GM18861 (cell line): Measurements from ENCODE around the gene CAV3.

Source experiments
- ATAC-seq: cut with Tn5 transposase; IDR thresholded peaks from one replicate; pipeline ENCODE4 v1.9.1; 2021; ENCODE audit not compliant: unreplicated experiment

CAV3 gene

GRCh38 chr3:8734908-8735307 lies 1.3 kb downstream of the CAV3 start:
- ATAC-seq, result no peak

- ATAC-seq, result no peak
Measured at GRCh38 chr3:8736436-8736835, 2.8 kb downstream of the CAV3 start.

- ATAC-seq, result no peak
Measured at GRCh38 chr3:8737301-8737700, 3.7 kb downstream of the CAV3 start.

GRCh38 chr3:8737823-8738222 lies 4.2 kb downstream of the CAV3 start:
- no peak for ATAC-seq

GRCh38 chr3:8738639-8739038 lies 5.0 kb downstream of the CAV3 start:
- ATAC-seq, result no peak

- ATAC-seq, result peak; percentile 70
Measured at GRCh38 chr3:8739757-8740504, 6.3 kb downstream of the CAV3 start.

- ATAC-seq, result no peak
Measured at GRCh38 chr3:8741581-8742261, 8.1 kb downstream of the CAV3 start.

GRCh38 chr3:8743021-8743601 lies 9.5 kb downstream of the CAV3 start:
- no peak for ATAC-seq

- ATAC-seq, result no peak
Measured at GRCh38 chr3:8743911-8744310, 10.3 kb downstream of the CAV3 start.

GRCh38 chr3:8745619-8746370 lies 12.2 kb downstream of the CAV3 start:
- no peak for ATAC-seq

GRCh38 chr3:8746780-8747345 lies 13.3 kb downstream of the CAV3 start:
- no peak for ATAC-seq

GRCh38 chr3:8749316-8749715 lies 15.7 kb downstream of the CAV3 start:
- ATAC-seq, result no peak

GRCh38 chr3:8752832-8753231 lies 19.2 kb downstream of the CAV3 start:
- no peak for ATAC-seq

GRCh38 chr3:8755097-8755496 lies 21.5 kb downstream of the CAV3 start:
- ATAC-seq, result no peak

- no peak for ATAC-seq
Measured at GRCh38 chr3:8755564-8756237, 22.1 kb downstream of the CAV3 start.

GRCh38 chr3:8756671-8757070 lies 23.1 kb downstream of the CAV3 start:
- ATAC-seq, result no peak

GRCh38 chr3:8757551-8758518 lies 24.2 kb downstream of the CAV3 start:
- ATAC-seq, result no peak

GRCh38 chr3:8759038-8759707 lies 25.6 kb downstream of the CAV3 start:
- ATAC-seq, result no peak

- no peak for ATAC-seq
Measured at GRCh38 chr3:8760091-8760490, 26.5 kb downstream of the CAV3 start.
